ENCODE measurements around the gene EXOC7.

EXOC7 gene

GRCh38 chr17:76131692-76132573 is 28.3 kb upstream of the EXOC7 start:
- no peak overlapping the region for H3K27ac Mint-ChIP-seq
- no peaks in the 10 kb centered on the region for H3K9me3 Mint-ChIP-seq
- peaks cover 3% of the 10 kb centered on the region for H3K27me3 Mint-ChIP-seq (ENCODE audit: low read depth)
- H3K4me1 Mint-ChIP-seq (ENCODE audit: low read depth) = peaks cover 12% of the 10 kb centered on the region
- no peak overlapping the region for H3K4me3 Mint-ChIP-seq
- no peaks in the 10 kb centered on the region for H3K36me3 Mint-ChIP-seq (ENCODE audit: low read depth)

DNA sequence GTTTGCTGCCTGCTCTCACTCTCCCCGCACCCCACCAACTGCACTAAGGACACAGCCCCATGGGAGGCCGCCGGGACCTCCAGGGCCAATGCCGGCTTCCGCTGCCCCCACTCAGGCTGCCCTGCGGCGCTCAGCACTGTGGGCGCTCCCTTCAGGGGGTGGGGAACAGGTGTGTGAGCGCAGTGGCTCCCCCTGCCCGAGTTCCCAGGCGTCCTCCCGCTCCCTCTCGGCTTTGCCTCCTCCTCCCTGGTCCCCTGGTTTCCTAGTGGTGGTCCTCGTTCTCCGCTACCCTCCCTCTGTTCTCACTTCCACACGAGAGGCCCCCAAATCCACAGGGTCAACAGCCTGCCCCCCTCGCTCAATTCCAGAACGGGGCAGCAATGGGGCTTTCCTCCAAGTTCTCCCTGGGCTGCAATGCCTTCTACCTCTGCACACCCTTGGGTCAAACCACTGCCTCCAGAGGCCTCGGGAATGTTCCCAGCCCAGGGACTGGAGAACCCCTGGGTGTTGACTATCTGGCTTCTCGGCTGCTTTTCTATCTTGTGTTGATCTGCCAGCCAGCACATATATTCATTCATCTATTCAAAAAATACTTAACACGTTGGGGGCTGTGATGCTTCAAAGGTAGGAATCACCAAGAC is 27.6 kb upstream of the EXOC7 start:
- H3K27ac Mint-ChIP-seq = no peak overlapping the region
- H3K36me3 Mint-ChIP-seq (ENCODE audit: low read depth) = no peaks in the 10 kb centered on the region
- H3K27me3 Mint-ChIP-seq (ENCODE audit: low read depth) = peaks cover 3% of the 10 kb centered on the region
- no peak overlapping the region for H3K4me3 Mint-ChIP-seq
- no peaks in the 10 kb centered on the region for H3K9me3 Mint-ChIP-seq
- peaks cover 17% of the 10 kb centered on the region for H3K4me1 Mint-ChIP-seq (ENCODE audit: low read depth)

DNA sequence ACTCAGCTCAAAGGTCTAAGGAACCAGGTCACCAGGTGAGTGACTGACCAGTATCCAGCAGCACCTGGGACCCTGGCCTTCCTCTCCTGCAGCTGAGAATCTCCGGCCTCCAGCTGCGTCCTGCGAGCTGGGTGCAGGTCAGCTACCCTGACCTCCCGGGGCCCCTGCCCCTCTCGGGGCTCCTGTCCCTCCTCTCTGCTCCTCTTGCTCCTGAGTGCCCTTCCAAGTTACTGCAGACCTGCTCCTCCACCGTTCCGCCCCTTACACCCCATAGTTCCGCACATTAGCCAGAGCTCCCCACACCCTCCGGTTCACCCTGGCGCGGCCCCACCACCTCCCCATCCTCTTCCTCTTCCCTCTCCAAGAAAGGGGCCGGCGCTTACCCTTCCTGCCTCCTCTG is 26.9 kb upstream of the EXOC7 start:
- Mint-ChIP-seq H3K9me3 (no peaks in the 10 kb centered on the region), H3K4me1 (ENCODE audit: low read depth) (peaks cover 22% of the 10 kb centered on the region), H3K36me3 (ENCODE audit: low read depth) (no peaks in the 10 kb centered on the region), H3K27me3 (ENCODE audit: low read depth) (peaks cover 3% of the 10 kb centered on the region), H3K4me3 (no peak overlapping the region), H3K27ac (no peak overlapping the region)

DNA sequence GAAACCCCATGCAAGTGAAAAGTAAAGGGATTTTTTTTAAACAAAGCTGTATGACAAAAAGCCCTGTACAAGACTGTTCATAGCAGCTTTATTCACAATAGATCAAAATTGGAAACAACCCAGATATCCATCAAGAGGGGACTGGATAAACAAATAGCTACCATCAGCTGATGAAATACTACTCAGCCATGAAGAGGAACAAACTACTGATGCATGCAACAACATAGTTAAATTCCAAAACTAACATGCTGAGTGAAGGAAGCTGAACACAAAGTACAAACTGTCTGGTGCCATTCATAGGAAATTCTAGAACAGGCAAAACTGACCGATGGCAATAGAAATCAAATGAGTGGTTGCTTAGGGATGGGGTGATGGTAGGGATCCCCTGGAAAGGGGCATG is 22.3 kb upstream of the EXOC7 start:
- Mint-ChIP-seq H3K27me3 (ENCODE audit: low read depth) (no peaks in the 10 kb centered on the region), H3K4me3 (no peak overlapping the region), H3K36me3 (ENCODE audit: low read depth) (no peaks in the 10 kb centered on the region), H3K9me3 (no peaks in the 10 kb centered on the region), H3K27ac (no peak overlapping the region), H3K4me1 (ENCODE audit: low read depth) (peaks cover 19% of the 10 kb centered on the region)

DNA sequence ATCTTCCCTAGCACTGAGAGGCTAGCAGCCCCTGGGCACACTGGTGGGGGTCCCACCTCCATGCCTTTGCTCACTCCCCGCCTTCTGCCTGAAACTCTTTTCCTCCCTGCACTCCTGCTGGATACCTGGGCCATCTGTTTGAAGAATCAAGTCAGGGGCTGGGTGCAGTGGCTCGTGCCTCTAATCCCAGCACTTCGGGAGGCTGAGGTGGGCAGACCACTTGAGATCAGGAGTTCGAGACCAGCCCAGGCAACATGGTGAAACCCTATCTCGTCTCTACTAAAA is 21.7 kb upstream of the EXOC7 start:
- Mint-ChIP-seq H3K4me3 (no peak overlapping the region), H3K9me3 (no peaks in the 10 kb centered on the region), H3K36me3 (ENCODE audit: low read depth) (no peaks in the 10 kb centered on the region), H3K4me1 (ENCODE audit: low read depth) (peaks cover 19% of the 10 kb centered on the region), H3K27ac (no peak overlapping the region), H3K27me3 (ENCODE audit: low read depth) (no peaks in the 10 kb centered on the region)

GRCh38 chr17:76124582-76125390 is 21.2 kb upstream of the EXOC7 start:
- Mint-ChIP-seq H3K27ac (no peak overlapping the region), H3K4me3 (no peak overlapping the region), H3K27me3 (ENCODE audit: low read depth) (no peaks in the 10 kb centered on the region), H3K36me3 (ENCODE audit: low read depth) (no peaks in the 10 kb centered on the region), H3K4me1 (ENCODE audit: low read depth) (peaks cover 19% of the 10 kb centered on the region), H3K9me3 (no peaks in the 10 kb centered on the region)

GRCh38 chr17:76123749-76124581 is 20.4 kb upstream of the EXOC7 start:
- Mint-ChIP-seq H3K27me3 (ENCODE audit: low read depth) (no peaks in the 10 kb centered on the region), H3K36me3 (ENCODE audit: low read depth) (no peaks in the 10 kb centered on the region), H3K9me3 (no peaks in the 10 kb centered on the region), H3K27ac (peak overlapping the region; percentile 34), H3K4me3 (no peak overlapping the region), H3K4me1 (ENCODE audit: low read depth) (peaks cover 19% of the 10 kb centered on the region)

- Mint-ChIP-seq H3K9me3 (no peaks in the 10 kb centered on the region), H3K4me3 (peak overlapping the region; percentile 46), H3K27me3 (ENCODE audit: low read depth) (no peaks in the 10 kb centered on the region), H3K4me1 (ENCODE audit: low read depth) (peaks cover 19% of the 10 kb centered on the region), H3K27ac (peak overlapping the region; percentile 55), H3K36me3 (ENCODE audit: low read depth) (no peaks in the 10 kb centered on the region)
These were observed 19.6 kb upstream of the EXOC7 start for GRCh38 chr17:76123191-76123499.

DNA sequence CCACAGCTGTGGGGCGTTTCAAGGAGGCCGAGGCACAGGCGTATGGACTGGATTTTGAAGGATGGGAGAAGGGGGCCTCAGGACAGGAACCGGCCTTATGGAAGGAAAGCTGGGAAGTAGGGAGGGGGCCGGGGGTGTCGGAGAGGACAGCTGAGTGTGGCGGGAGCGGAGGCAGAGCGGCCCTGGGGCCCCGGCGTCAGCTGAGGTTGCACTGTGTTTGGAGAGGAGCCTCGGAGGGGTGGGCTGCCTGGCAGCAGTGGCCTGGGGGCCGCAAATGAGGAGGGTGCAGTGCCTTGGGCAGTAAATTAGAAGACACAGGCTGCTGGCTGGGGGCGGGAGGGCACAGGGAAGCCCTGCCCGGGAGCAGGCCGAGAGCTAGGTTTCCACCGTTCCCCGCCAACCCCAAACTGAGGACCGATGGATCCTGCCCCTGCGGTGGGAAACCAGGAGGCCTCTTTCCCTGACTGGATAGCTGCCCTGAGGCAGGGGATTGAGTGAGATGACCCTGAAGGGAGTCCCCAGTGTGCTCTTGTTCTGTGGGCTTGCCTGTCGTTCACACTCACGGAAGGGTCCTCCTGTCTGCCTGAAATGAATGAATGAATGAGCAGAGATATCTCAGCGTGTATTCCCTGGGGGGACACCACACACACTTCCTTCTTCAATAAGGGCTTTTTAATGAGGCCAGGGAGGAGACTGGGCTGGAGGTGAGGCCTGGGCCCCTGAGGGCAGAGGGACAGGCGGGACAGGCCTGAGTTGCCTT is 19.0 kb upstream of the EXOC7 start:
- Mint-ChIP-seq H3K27ac (peak overlapping the region; percentile 55), H3K9me3 (no peaks in the 10 kb centered on the region), H3K27me3 (ENCODE audit: low read depth) (no peaks in the 10 kb centered on the region), H3K4me1 (ENCODE audit: low read depth) (peaks cover 19% of the 10 kb centered on the region), H3K4me3 (no peak overlapping the region), H3K36me3 (ENCODE audit: low read depth) (no peaks in the 10 kb centered on the region)

- Mint-ChIP-seq H3K9me3 (no peaks in the 10 kb centered on the region), H3K4me1 (ENCODE audit: low read depth) (peaks cover 15% of the 10 kb centered on the region), H3K4me3 (no peak overlapping the region), H3K27me3 (ENCODE audit: low read depth) (no peaks in the 10 kb centered on the region), H3K36me3 (ENCODE audit: low read depth) (no peaks in the 10 kb centered on the region), H3K27ac (peak overlapping the region; percentile 45)
These were observed 18.4 kb upstream of the EXOC7 start for GRCh38 chr17:76121932-76122430.

DNA sequence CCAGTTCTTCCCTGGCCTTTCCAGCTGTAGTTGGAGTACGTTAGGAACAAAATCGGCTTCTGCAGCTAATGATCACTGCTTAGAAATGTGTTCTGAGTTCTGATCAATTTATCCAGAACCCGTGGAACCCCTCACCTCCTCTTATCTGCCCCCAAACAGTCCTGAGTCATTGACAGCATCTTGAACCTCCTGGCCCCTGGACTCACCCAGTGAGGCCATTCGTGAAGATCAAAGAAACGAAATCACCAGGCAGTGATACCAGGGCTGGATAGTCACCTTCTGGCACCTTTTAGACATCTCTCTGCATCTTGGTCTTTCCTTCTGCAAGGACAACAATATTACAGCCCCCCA is 17.0 kb upstream of the EXOC7 start:
- no peaks in the 10 kb centered on the region for H3K36me3 Mint-ChIP-seq (ENCODE audit: low read depth)
- no peak overlapping the region for H3K4me3 Mint-ChIP-seq
- peaks cover 5% of the 10 kb centered on the region for H3K4me1 Mint-ChIP-seq (ENCODE audit: low read depth)
- no peaks in the 10 kb centered on the region for H3K9me3 Mint-ChIP-seq
- H3K27ac Mint-ChIP-seq = peak overlapping the region; percentile 43
- H3K27me3 Mint-ChIP-seq (ENCODE audit: low read depth) = no peaks in the 10 kb centered on the region

DNA sequence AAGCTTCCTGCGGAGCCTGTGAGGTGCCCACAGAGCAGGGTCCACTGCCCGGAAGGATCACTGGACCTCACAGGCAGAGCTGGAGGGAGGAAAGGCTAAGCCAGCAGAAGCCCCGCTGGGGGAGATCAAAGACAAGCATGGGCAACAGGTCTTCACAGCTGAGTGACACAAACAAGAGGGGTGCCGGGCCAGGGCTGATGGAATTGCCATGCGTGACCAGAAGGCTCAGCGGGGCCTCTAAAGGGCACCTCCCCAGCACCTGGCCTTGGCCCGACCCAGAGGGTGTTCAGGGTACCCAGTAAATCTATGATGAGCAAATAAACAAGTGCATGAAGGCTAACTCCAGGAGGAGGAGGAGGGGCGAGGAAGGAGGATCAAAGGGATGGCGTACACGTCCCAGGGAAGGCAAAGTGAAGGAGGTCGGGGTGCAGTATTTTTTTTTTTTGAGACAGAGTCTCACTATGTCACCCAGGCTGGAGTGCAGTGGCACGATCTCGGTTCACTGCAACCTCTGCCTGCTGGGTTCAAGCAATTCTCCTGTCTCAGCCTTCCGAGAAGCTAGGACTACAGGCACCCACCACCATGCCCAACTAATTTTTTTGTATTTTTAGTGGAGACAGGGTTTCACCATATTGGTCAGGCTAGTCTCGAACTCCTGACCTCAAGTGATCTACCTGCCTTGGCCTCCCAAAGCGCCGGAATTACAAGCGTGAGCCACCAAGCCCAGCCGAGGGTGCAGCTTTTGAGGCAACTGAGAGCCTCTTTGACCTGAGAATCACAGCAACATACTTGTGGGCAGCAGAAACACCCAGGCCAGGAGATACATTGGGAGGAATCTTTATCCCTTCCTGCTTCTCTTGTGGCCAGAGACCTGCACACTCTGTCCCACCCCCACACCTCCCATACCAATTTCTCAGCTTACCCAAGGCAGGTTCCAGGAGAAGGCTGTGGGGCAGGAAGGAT is 16.1 kb upstream of the EXOC7 start:
- Mint-ChIP-seq H3K4me1 (ENCODE audit: low read depth) (peaks cover 5% of the 10 kb centered on the region), H3K36me3 (ENCODE audit: low read depth) (no peaks in the 10 kb centered on the region), H3K9me3 (no peaks in the 10 kb centered on the region), H3K27me3 (ENCODE audit: low read depth) (no peaks in the 10 kb centered on the region), H3K27ac (no peak overlapping the region), H3K4me3 (no peak overlapping the region)

All from T-helper 1 cell treated with Interleukin-12 subunit alpha and Interleukin-12 subunit beta and Interleukin-4 antibody, amounts not matched to agents 30 μg/mL and 1 μg/mL, for 36 hours (primary cell).